Measurements from ENCODE around the gene COL9A1. TPM values are rescaled to one million over a fixed set of nuclear protein-coding genes. Genes with fewer than 3 reads are reported as not detected.

The COL9A1 gene
- polyA plus RNA-seq, 1 of the 3 experiments (the other 2 are of a cell fraction), result 0.05 TPM

- TF ChIP-seq GABPA (IDR thresholded peaks at IDR 0.05; ENCODE audit: low read depth) (no peak), GATA2 (CRISPR knock-in tag; IDR thresholded peaks at IDR 0.05) (no peak), MAX (IDR thresholded peaks at IDR 0.05; ENCODE audit: low read depth) (no peak), SMC3 (IDR thresholded peaks at IDR 0.05; ENCODE audit: low read depth, low read length) (no peak), SIN3A (IDR thresholded peaks at IDR 0.05; ENCODE audit: borderline replicate concordance, low read depth, low read length) (no peak), USF2 (IDR thresholded peaks at IDR 0.05; ENCODE audit: borderline replicate concordance, low read depth, low read length) (no peak), CTCF (IDR thresholded peaks at IDR 0.05) (no peak), EZH2phosphoT487 (IDR thresholded peaks at IDR 0.05; ENCODE audit: borderline replicate concordance, low read depth) (no peak), RXRA (IDR thresholded peaks at IDR 0.05; ENCODE audit: borderline replicate concordance, low read depth) (no peak), EP300 (IDR thresholded peaks at IDR 0.05; ENCODE audit: borderline replicate concordance in 1 of 2, low read depth in 1 of 2, low read length in 1 of 2) (no peak), MEF2A (IDR thresholded peaks at IDR 0.05; ENCODE audit: borderline replicate concordance, low read depth) (no peak)
- CTCF ChIA-PET, result interaction anchor here (2.2 to 2.8 kb wide), 2 partner anchors 27 to 62 kb away, joined by 6 to 10 read pairs; no protein-coding TSS in a partner anchor
- Histone ChIP-seq H3K9me3 (no peaks in the 10 kb centered on the region), H3K79me2 (ENCODE audit: insufficient read depth) (no peaks in the 10 kb centered on the region), H3K27me3 (ENCODE audit: insufficient read depth) (no peaks in the 10 kb centered on the region), H3K9me2 (no peaks in the 10 kb centered on the region), H4K20me1 (ENCODE audit: insufficient read depth) (no peaks in the 10 kb centered on the region), H3K27ac (ENCODE audit: low read depth in 2 of 2, low read length in 1 of 2) (no peak overlapping the region), H3F3A (replicated peaks; ENCODE audit: insufficient read depth) (no peaks in the 10 kb centered on the region), H3K4me2 (no peak overlapping the region), H3K4me3 (ENCODE audit: low read depth in 2 of 2, low read length in 1 of 2) (peak overlapping the region in 1 of 2 experiments; percentile 2; a peak in 1 of 4 replicates), H3K9ac (no peak overlapping the region), H2AFZ (ENCODE audit: low read depth) (no peak overlapping the region), H3K36me3 (replicated peaks in 1 of 2; ENCODE audit: control insufficient read depth in 1 of 2, insufficient read depth in 2 of 2, low read length in 1 of 2) (no peaks in the 10 kb centered on the region), H3K4me1 (ENCODE audit: control insufficient read depth in 1 of 2, insufficient read depth in 2 of 2, low read depth in 1 of 2, low read length in 1 of 2) (no peaks in the 10 kb centered on the region; a peak in 1 of 4 replicates)
- DNase-seq, result peak; percentile 55
- 39% methylated on average over 20 of the region's 31 CpGs for WGBS (ENCODE audit: low lambda C conversion rate)
- POLR2A ChIA-PET, result no interaction called here
Measured at GRCh38 chr6:70282919-70283461, 19.9 kb downstream of the COL9A1 start.

GRCh38 chr6:70282312-70282918 is 20.5 kb downstream of the COL9A1 start:
- H3K27ac ChIP-seq (ENCODE audit: low read depth in 2 of 2, low read length in 1 of 2), result no peak overlapping the region
- H3K36me3 ChIP-seq (replicated peaks in 1 of 2; ENCODE audit: control insufficient read depth in 1 of 2, insufficient read depth in 2 of 2, low read length in 1 of 2), result no peaks in the 10 kb centered on the region
- H3K4me2 ChIP-seq, result no peak overlapping the region
- H3K4me3 ChIP-seq (ENCODE audit: low read depth in 2 of 2, low read length in 1 of 2), result peak overlapping the region in 1 of 2 experiments; percentile 2; a peak in 1 of 4 replicates
- H3K9me2 ChIP-seq, result no peaks in the 10 kb centered on the region
- no peak overlapping the region for H2AFZ ChIP-seq (ENCODE audit: low read depth)
- no peaks in the 10 kb centered on the region for H3K9me3 ChIP-seq
- 55% methylated on average over 33 of the region's 39 CpGs for whole genome bisulfite sequencing (ENCODE audit: low lambda C conversion rate)
- peak; percentile 42 for DNase-seq
- ChIA-PET POLR2A (no interaction called here), CTCF (interaction anchor here (2.7 to 2.8 kb wide), 2 partner anchors 28 to 61 kb away, joined by 10 read pairs; no protein-coding TSS in a partner anchor)
- TF ChIP-seq REST (IDR thresholded peaks at IDR 0.05; ENCODE audit: low read depth, low read length), result no peak
- TF ChIP-seq MXI1 (IDR thresholded peaks at IDR 0.05; ENCODE audit: low read depth, low read length), result no peak
- no peak for TF ChIP-seq USF1 (IDR thresholded peaks at IDR 0.05; ENCODE audit: borderline replicate concordance, low read depth)
- TF ChIP-seq RAD21 (IDR thresholded peaks at IDR 0.05; ENCODE audit: low read length), result no peak
- no peaks in the 10 kb centered on the region for H3K79me2 ChIP-seq (ENCODE audit: insufficient read depth)
- no peak overlapping the region for H3K9ac ChIP-seq
- H3K27me3 ChIP-seq (ENCODE audit: insufficient read depth), result no peaks in the 10 kb centered on the region
- no peaks in the 10 kb centered on the region for H3F3A ChIP-seq (replicated peaks; ENCODE audit: insufficient read depth)
- H4K20me1 ChIP-seq (ENCODE audit: insufficient read depth), result no peaks in the 10 kb centered on the region
- no peaks in the 10 kb centered on the region; a peak in 2 of 4 replicates for H3K4me1 ChIP-seq (ENCODE audit: control insufficient read depth in 1 of 2, insufficient read depth in 2 of 2, low read depth in 1 of 2, low read length in 1 of 2)
